Erythroblast (primary cell): ENCODE measurements around the gene DMD.

Source experiments
- GATA1 ChIP-seq: IDR thresholded peaks from 2 replicates; pipeline ENCODE4 v1.6.1; 2011; ENCODE audit warnings: low read depth, mild to moderate bottlenecking, control low read depth, low read length, moderate library complexity
- POLR2A ChIP-seq: IDR thresholded peaks from 2 replicates; pipeline ENCODE4 v1.6.1; 2011; ENCODE audit warnings: mild to moderate bottlenecking, low read length

DNA sequence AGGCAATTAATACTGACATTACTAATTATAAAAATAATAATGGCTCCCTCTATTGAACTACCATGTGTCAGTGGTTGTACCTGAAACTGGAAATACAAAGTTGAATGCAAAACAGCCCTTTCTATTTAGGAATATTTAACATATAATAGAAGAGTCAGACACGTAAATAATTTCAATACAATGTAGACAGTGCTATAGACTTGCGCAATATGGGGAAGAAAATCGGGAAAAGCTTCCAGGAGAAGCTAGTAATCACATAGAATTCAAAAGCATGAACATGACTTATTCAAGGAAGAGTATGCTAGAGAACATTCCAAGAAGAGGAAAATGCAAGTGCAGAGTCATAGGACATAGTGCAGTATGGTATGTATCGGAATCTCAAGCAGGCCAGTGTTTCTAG, 1730.7 kb downstream of the DMD start:
- TF ChIP-seq POLR2A (no peak), GATA1 (no peak)
